Limb (tissue), 2 donors: ENCODE measurements around the gene SLC17A5.
"Not testable (repeated sequence)": the region's sequence is repeated elsewhere in the genome, so short reads cannot be mapped to it uniquely, and the experiment has no call there.

Experiments used
- DNase-seq, 2 donors: peaks; one replicate each; pipeline ENCODE4 v3.0.0-alpha.2; 2016; ENCODE audit errors: extremely low spot score in 2 of 2

Gene SLC17A5, protein sequence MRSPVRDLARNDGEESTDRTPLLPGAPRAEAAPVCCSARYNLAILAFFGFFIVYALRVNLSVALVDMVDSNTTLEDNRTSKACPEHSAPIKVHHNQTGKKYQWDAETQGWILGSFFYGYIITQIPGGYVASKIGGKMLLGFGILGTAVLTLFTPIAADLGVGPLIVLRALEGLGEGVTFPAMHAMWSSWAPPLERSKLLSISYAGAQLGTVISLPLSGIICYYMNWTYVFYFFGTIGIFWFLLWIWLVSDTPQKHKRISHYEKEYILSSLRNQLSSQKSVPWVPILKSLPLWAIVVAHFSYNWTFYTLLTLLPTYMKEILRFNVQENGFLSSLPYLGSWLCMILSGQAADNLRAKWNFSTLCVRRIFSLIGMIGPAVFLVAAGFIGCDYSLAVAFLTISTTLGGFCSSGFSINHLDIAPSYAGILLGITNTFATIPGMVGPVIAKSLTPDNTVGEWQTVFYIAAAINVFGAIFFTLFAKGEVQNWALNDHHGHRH

DNA sequence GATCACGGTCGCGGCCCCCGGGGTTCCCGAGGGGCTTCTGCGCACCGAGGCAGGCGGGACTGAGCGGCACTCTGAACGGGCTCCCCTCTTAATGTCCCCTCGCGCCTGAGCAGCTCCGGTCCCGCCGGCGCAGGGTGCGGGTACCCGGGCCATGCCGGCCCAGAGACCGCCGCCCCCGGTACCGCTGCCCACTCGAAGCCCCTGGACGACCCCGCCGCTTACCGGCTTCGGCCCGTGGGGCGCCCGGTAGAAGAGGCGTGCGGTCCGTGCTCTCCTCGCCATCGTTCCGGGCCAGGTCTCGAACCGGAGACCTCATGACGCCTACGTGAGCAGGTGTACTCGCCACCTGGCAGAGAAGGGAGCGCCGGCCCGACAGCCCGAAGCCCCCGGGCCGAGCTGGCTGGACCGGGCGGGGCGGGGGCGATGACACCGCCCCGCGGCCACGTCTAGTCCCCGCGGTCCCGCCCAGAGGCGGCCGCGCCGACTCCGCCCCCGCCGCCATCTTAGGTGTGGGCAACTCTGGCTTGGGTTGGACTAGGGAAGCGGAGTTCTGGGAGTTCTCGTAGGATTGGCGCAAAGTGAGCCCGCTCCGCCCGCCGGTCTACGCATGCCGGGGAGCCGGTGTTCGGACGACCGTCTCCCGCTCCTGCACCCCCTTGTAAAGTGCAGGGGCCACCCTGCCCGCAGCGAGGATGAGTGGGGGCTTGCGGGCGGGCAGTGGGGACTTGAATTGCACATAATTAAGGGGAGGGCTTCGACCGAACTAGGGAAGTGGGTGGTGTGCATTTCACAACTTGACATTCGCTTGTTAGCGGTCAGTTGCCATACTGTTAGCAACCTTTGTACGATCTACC, at the start of gene SLC17A5:
Gene SLC17A5 (minus strand): TSS at position 422 of the 854 bp plus-strand sequence. CDS start 106 bp downstream, at position 316.
- DNase-seq, result peak; percentile 94 to 95

DNA sequence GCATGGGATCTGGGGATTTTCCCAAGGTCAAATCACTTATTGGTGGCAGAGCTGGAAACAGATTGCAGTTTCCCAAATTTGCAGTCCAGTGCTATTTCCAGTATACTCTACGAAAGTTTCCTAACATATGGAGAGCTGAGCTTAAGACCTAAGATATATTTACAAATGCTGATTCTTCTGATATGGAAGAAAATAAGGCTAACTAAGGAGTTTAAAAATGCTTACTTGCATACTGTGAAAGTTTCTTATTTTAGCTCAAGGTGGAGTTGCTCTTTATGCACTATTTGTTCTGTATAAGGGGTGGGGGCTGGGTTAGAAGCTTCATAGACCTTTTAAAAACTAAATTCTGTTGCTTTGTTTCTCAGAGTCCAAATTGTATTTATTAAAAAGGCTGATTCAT, 49.7 kb upstream of the SLC17A5 start:
- DNase-seq, result no peak

DNA sequence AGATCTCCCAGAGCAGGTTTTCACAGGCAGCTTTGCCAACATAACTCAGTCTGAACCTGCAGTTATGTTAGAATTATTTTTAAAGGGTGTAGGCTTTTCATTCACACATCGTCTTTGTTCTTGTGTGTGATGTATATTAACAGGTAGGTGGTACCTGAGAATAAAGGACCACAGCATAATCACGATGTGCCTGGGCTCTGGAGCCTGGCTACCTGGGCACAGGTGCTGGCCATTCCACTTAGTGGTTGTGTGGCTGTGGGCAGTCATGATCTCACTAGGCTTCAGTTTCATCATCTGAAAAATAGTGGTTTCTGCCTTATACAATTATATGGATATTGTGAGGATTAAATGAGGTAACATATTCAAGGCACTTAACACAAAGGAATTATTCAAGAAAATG, 48.7 kb upstream of the SLC17A5 start:
- no peak for DNase-seq

DNA sequence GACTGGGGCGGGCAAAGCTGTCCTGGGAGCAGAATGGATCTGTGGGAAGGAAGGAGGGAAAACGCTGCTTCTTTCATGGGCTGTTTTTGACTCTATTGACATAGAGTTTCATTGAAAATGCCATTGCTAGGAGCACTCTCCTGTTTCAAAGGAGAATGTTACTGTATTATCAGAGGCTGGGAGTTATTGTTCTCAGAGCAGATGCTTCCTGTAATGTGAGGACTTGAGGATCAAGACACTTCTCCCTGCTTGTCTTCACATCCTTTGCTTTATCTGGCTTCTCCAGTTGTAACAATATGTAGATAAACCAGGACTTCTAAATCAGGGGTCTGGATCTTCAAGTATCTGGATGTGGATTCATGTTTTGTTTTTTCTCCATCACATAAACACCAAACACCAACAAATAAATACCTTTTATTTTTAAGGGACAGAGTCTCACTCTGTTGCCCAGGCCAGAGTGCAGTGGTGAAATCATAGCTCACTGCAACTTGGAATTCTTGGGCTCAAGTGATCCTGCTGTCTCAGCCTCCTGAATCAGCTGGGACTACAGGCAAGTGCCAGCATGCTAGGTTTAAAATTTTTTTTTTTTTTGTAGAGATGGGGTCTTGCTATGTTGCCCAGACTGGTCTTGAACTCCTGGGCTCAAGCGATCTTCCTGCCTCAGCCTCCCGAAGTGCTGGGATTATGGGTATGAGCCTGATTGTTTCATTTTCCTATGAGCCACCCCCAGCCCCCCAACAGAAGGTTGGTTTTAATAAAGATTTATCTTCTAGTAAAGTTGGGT, 46.1 kb upstream of the SLC17A5 start:
- DNase-seq, result no peak

DNA sequence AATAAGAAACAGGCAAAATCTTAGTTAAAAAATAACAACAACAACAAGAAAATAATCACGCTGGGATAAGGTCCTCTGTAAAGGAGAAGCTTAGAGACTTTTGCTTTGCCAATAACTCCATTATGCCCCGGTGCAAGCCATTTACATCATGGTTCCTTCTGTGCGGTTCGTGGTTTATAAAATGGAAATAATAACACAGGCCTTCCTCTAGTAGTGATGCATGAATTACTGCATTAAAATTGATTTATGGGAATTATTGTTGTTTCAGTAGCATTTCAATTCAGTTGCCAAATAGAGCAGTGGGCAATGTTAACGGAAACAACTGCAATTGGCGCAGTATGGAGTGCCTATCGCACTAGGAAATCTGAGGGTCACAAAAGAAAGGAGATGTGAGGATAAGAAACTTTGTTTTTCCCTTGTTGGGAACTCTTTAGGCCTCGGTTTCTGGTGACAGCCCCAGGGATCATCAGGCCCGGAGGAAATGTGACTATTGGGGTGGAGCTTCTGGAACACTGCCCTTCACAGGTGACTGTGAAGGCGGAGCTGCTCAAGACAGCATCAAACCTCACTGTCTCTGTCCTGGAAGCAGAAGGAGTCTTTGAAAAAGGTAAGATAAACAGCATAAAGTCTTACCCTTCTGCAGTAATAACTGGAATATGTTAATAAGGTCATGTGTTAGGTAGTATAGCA, 43.3 kb upstream of the SLC17A5 start:
- DNase-seq, result no peak

DNA sequence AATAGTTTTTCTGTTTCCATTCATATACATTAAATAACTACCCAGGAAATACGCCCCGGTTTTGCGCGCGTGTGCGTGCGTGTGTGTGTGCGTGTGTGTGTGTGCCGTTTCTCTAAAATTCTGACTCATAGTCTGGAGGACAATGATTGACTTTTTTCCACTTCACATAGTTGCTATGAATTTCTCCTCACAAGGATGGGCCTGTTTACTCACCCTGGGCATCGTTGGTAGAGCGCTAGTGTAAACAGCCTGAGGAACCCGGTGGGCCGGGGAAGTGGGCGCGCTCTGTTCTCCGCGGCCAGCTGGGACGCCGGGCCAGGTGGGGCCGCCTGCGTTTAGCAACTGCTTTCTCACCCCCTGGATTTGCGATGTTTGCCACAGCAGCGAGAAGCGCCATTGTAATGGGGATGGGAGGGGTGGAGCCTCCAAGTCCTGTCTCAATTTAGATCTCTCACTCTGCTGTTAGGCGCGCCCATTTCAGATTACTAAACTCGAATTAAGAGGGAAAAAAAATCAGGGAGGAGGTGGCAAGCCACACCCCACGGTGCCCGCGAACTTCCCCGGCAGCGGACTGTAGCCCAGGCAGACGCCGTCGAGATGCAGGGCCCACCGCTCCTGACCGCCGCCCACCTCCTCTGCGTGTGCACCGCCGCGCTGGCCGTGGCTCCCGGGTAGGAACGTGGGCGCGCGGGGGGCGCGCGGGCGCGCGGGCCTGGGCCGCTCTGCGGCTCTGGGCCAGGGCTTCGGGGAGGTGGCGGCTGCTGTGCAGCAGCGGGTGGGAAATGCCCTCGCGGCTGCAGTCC, 42.0 kb upstream of the SLC17A5 start, which contains the start of gene CD109:
Gene CD109 (plus strand): TSS at position 585 of the 803 bp plus-strand sequence. CDS start 13 bp downstream, at position 598.
- DNase-seq, result peak; percentile 78

DNA sequence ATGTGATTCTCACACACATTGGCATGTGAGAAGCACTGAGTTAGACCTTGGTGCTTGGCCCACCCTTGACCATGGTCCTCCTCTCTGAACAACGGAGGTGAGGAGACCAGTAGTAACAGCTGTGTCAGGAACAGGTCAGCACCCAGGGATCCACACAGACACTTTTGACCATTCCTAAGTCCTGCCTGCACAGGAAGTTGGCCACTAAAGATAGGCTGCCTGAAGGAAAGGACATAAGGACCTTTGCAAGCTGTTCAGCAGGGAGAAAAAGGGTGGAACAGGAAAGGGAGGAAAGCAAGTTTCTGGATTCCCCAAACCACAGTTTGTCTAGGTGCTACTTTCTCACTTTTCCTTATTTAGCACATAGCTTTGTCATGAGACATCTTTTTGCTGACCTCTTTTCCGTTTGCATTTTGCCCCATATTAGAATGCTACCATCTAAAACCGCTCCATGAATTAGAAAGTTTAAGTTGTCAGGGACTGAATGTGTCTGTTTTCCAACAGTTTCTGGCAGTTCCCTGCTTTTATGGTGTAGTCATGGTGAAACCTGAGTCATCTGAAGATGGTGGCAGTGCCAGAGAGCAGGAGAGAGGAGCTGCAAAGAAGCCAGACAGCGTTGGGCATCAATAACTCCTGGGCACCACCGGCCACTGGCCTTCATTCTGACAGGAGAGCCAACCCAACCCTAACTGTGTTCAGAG, 41.1 kb upstream of the SLC17A5 start:
- DNase-seq, result no peak

DNA sequence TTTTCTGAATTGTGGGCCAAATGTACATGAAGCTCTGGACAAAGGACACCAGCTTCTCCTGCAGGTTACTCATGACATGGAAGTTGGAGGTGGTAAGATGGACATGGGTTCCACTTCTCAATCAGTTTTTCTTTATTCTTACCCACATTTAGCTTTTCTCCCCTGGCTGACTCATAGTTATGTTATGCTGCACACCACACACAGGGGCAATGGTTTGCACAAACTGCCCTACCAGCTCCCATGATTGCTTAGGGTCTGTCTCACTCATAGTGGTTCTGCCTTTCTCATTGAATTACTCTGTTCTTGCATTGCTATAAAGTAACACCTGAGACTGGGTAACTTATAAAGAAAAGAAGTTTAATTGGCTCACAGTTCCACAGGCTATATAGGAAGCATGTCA, 37.7 kb upstream of the SLC17A5 start:
- DNase-seq, result no peak

DNA sequence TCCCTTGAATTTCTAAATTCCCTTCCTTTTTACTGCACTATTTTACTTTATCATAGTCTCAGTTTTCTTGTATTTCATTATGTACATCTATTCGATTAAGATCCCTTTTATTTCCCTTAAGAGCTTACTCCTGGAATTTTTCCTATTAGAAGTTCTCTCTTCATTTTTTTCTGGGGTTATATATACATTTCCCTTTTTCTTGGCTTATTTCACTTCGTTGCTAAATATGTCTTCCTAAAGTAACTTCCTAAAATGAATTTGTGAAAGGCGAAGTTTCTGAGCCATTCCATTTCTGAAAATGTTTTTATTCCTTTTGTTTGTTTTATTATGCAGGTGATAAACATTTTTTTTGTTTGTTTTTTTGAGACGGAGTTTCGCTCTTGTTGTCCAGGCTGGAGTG, 36.3 kb upstream of the SLC17A5 start:
- DNase-seq, result no peak

DNA sequence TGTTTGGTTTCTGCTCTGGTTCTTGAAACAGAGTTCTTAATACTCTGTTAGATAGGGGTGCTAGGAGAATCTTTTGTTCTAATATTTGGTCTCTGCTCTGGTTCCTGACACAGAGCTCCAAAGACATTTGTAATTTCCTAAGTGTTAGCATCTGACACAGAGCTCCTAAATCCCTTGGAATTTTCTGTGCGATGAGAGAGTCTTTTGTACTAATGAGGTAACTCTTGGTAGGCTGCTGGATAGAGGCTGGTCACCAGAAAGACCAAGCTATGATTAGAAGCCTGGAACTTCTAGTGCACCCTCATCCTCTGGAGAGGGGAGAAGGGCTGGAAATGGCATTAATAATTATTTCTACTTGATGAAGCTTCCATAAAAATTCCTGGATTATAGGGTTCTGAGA, 34.6 kb upstream of the SLC17A5 start:
- no peak for DNase-seq

DNA sequence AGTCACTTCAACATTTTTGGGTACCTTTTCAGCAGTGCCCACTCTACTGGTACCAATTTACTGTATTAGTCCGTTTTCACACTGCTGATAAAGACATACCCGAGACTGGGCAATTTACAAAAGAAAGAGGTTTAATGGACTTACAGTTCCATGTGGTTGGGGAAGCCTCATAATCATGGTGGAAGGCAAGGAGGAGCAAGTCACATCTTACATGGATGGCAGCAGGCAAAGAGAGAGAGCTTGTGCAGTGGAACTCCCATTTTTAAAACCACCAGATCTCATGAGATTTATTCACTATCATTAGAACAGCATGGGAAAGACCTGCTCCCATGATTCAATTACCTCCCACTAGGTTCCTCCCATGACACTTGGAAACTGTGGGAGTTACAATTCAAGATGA, 29.8 kb upstream of the SLC17A5 start:
- DNase-seq, result not testable (repeated sequence)

DNA sequence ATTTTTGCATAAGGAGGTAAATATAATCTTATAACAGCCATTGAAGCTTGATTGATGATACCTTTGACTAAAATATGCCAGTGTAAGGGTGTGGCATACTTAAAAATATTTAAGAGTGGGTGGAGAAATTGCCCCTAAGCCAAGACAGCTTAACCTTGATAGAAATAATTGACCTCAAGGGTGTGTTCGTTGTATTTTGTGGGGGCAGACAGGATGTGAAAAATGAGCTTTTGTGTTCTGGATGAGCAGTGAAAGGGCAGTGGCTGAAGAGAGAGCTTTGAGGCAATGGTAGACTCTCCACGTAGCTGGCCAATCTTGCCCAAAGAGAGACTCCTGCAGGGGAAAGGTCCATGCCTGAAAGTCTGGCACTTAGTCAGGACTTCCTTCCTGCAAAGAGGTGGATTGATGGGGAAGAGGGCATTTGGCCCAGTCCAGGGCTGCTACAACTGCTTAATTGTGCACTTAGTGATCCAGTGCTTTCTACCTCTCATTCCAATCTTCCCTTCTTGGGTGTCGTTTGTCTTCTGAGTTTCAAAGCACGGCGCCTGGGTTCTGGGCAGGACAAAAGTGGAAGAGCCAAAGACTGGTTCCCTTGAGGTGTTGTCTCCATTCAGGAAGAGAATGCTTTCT, 26.6 kb upstream of the SLC17A5 start:
- no peak for DNase-seq

DNA sequence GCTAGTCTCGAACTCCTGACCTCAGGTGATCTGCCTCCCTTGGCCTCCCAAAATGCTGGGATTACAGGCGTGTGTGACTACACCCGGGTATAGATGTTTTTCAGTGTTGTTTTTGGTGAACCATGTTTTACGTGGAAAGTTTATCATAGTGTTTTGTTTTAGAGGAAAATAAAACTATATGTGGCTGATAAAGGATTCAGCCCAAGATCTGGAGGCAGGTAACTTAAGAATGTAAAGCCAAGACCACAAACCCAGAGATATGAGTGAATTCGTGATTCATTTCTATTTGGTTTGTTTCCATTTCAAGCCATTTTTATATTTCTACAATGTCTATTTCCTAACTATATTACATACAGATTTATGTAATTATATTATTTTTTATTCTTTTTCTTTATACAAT, 26.1 kb upstream of the SLC17A5 start:
- not testable (repeated sequence) for DNase-seq

DNA sequence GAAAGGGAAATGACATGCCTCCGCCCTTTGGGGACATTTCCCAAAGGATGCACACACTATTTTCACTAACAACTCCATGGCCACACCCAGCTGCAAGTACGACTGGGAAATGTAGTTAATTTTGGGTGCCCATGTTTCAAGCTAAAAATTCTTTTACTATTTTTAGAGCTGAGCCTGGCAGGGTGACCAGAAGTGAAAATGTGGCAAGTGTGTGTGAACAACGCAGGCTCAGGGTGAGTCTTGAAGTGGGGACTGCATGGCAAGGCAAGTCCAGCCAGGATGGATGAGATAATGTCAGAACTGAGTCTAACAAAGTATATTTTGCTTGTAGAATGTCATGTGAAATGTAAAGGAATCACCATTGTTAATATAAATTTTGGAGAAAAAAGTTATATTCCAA, 25.2 kb upstream of the SLC17A5 start:
- DNase-seq, result no peak

DNA sequence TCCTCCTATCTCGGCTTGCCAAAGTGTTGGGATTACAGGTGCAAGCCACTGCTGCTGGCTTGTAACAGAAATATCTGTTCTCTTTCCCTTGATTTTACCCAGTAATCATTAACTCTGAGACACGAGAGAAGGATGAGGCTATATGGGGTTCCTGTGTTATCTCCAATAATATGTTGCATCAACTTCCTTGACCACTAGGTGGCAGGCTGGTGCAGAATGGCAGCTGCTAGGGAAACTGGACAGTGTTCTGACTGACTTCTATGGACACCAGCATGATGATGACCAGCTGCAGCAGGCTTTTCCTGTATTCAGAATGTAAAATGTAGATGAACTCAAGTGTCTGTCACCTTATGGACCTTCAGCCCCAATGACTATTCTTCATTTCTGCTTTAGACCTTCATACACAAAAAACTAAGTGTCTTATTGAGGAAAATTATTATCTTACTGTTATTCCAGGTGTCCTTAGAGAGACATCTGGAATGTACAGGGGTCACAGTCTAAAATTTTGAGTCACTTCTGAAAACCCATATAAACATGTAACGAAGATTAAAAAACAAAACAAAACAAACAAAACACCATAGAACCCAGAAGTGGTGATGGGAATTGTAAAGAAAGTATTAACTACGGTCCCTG, 21.8 kb upstream of the SLC17A5 start:
- peak; percentile 74 to 81 for DNase-seq

DNA sequence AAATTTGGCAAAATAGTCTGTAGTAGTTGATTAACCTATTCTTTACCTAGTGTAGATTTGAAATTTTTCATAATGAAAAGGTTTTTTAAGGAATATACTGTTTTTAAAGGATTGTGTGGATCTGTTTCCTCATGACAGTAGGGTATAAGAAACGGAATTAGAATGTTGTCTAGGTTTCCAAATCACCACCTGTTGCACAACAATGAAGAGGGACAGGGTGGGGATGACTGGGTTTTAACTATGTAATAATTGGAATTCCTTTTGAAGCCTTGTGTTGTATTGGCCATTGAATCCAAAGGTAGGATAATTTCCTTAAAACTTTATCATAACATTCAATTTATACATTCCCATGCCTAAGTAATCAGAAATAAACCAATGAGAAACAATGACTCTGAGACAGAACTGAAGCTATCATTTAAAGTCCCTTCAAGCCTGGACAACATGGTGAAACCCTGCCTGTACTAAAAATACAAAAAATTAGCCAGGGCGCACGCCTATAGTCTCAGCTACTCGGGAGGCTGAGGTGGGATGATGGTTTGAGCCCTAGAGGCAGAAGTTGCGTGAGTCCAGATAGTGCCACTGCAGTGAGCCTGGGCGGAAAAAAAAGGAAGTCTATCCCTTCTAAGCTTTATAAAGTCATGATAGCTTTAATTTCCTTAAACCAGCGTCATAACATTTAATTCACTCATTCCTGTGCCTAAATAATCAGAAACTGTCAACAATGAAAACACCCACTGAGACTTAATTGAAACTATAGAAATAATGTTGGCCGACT, 18.3 kb upstream of the SLC17A5 start:
- no peak for DNase-seq

DNA sequence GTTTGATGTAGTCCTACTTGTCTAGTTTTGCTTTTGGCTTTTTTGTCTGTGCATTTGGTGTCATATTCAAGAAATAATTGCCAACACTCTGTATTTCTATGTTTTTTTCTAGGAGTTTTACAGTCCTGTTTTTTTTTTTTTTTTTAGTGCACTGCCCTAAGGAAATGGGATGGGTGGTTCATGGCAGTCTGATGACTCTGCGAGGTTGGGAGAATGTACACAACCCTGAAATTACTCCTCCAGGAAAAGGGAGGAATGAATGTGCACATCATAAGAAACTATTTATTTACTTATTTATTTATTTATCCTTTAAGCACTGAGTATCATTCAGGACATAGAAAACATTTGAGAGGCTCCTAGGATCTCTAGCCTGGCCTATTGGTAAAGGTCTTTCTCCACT, 15.2 kb upstream of the SLC17A5 start:
- DNase-seq, result no peak

DNA sequence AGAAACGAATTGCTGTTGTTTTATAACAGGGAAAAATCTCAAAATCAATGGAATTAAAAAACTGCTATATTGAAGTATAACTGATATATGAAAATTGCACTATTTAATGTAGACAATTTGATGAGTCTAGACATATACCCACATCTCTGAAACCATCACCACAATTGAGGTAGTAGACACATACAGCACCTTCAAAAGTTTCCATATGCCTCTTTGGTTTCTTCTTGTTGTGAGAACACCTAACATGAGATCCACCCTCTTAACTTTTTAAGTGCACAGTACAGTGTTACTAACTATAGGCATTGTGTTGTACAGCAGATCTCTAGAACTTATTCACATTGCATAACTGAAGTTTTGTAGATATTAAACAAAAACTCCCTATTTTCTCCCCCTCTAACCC, 14.0 kb upstream of the SLC17A5 start:
- no peak for DNase-seq
